Adipose tissue (tissue), 3 donors: ENCODE data around the gene PPP2R2B. TPM values are rescaled to one million over a fixed set of nuclear protein-coding genes. Genes with fewer than 3 reads are reported as not detected.

Experiments used
- H3K27ac ChIP-seq: one replicate; pipeline ENCODE4 v1.5.1; 2013; ENCODE audit warnings: low read depth, low read length
- WGBS, 3 donors: extraction: QIAGEN DNeasy Blood & Tissue Kit; methylation state at CpG; one replicate each; pipeline ENCODE4 v1.1.7; 2013; 5-methylcytosine and 5-hydroxymethylcytosine counted together
- polyA plus RNA-seq, 3 donors: library from polyadenylated mRNA; stranded (reverse); fragments of 200-250 nt; gene quantifications; one replicate each; pipeline ENCODE4 v1.2.3, GENCODE V29; 2013
- donor health status: healthy with polysubstance abuse.
- donor health status: Bipolar disorder and iron deficiency.
- donor health status: healthy.

Gene PPP2R2B
- polyA plus RNA-seq, 3 donors, result 0.28 to 0.34 (median 0.31) TPM

GRCh38 chr5:146799231-146799630 is 79.3 kb downstream of the PPP2R2B start:
- 50 to 82% (median 72%) methylated on average over 1 of the region's 1 CpG for WGBS, 3 donors
- H3K27ac ChIP-seq, result no peak overlapping the region

GRCh38 chr5:146797658-146798057 is 80.9 kb downstream of the PPP2R2B start:
- WGBS, 3 donors, result 62 to 78% (median 76%) methylated on average over 5 of the region's 5 CpGs
- H3K27ac ChIP-seq, result no peak overlapping the region

GRCh38 chr5:146796911-146797310 is 81.6 kb downstream of the PPP2R2B start:
- 37 to 57% (median 55%) methylated on average over 1 of the region's 1 CpG for WGBS, 3 donors
- no peak overlapping the region for H3K27ac ChIP-seq

GRCh38 chr5:146796144-146796543 is 82.4 kb downstream of the PPP2R2B start:
- 82 to 86% (median 84%) methylated on average over 4 of the region's 4 CpGs for WGBS, 3 donors
- no peak overlapping the region for H3K27ac ChIP-seq

- 43 to 81% (median 45%) methylated on average over 1 of the region's 1 CpG for WGBS, 3 donors
- H3K27ac ChIP-seq, result no peak overlapping the region
Measured at GRCh38 chr5:146794326-146795029, 84.1 kb downstream of the PPP2R2B start.

DNA sequence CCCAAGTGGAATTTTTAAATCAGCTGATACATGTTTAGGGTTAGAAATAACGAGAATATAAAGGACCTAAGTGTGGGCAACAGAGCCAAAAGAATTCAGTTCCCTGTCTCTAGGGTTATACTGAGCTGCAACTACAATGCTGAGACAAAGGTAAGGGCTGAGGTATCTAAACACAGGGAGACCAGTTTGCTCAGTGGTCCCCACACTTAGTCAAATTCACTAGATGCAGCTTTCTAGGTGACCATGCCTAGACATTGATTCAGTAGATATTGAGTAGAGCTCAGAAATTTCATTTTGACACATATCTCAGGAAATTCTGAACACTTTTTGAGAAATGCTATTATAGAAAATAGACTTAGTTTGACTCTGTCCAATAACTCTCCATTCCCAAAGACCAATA is 84.8 kb downstream of the PPP2R2B start:
- 72 to 83% (median 72%) methylated on average over 1 of the region's 1 CpG for WGBS, 3 donors

DNA sequence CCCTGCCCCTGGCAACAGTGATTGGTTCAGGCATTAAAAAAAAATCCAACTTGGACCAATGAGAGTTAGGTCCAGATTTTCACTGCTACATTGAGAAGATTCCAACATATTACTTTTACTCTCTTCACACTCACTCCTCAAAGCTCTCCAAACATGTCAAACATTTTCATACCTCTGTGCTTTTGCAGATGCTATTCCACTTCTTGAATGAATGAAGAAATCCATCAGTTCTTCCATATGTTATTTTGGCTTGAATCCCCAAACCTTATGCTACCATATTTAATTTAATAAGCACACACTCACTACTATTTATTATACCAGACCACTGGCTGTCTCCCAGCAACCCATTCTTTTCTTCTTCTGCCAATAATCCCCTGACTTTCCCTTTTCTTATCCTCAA is 87.1 kb downstream of the PPP2R2B start:
- H3K27ac ChIP-seq, result no peak overlapping the region

More for the DNA sequence above, 84.8 kb downstream of the PPP2R2B start:
- no peak overlapping the region for H3K27ac ChIP-seq

DNA sequence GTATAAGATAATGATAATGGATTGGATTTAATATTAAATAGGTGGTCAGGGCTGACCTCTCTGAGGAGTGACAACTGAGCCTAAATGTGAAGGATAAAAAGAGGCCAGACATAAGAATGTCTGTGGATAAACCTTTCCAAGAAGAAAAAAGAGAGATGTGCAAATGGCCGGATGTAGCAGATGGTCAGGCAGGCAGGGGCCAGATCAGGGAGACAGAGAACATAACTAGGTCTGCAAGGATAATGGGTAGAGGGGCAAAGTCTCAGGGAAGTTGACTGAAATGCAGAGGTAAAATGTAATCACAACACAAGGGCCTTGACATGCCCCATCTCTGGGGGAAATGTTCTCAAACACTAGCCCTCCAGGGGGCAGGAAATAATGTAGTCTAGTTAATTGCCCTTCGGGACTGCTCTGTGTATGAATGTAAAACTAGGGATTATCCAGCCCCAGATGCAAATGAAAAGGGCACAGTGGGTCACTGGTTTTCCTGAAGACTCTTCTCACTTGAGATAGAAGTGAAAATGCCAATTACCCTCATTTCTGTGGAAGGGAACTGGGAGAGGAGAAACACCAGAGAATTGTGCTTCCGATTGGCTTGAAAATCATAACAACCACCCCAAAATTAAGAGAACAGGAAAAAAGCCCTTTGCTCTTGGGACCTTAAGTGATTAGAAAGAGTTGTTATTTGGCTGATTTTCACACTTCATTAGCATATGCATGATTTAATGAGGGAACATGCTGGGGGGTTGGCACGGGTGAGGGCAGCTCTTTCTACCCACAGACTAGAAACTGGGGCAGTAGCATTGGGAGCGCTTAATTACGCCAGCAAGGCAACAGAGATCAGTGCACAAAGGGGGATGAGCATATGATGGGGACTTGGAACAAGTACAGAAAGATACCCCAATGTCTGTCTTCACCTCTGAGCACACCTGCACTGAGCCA is 88.6 kb downstream of the PPP2R2B start:
- 76 to 86% (median 84%) methylated on average over 6 of the region's 6 CpGs for WGBS, 3 donors
- H3K27ac ChIP-seq, result no peak overlapping the region

DNA sequence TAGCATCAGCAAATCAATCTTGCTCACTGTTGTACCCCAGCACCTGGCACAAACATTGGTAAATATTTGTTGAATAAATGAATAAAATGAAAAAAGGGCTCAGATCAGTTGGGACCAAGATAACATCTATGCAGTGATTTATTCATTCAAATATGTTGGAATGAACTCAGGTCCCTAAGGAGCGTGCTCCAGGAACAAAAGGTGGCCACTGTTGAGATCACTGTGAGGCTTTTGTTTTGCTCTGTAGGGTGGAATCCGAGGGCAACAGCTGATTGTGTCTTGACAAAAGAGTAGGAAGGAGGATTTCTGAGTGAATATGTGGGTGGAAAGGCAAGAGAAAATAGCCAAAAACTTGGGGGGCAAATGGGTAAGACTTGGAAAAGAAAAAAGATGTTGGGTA is 89.7 kb downstream of the PPP2R2B start:
- H3K27ac ChIP-seq, result no peak overlapping the region
- WGBS, 3 donors, result 36 to 65% (median 48%) methylated on average over 2 of the region's 2 CpGs

DNA sequence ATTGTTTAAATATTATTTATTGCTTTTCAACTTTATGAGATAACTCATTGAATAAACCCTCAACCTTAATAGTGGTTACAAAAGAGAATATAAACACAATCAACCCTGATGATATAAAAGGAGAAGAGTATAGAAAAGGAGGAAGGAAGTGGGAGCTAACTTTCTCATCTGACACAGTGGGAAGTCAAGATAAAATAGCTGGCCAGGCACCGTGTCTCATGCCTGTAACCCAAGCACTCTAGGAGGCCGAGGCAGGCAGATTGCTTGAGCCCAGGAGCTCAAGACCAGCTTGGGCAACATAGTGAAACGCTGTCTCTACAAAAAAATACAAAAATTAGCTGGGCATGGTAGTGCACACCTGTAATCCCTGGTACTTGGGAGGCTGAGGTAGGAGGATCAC is 93.5 kb downstream of the PPP2R2B start:
- WGBS, 3 donors, result 43 to 52% (median 47%) methylated on average over 3 of the region's 3 CpGs
- H3K27ac ChIP-seq, result no peak overlapping the region

GRCh38 chr5:146781157-146781556 is 97.4 kb downstream of the PPP2R2B start:
- WGBS, 3 donors, result 65 to 90% (median 86%) methylated on average over 2 of the region's 2 CpGs
- H3K27ac ChIP-seq, result no peak overlapping the region

DNA sequence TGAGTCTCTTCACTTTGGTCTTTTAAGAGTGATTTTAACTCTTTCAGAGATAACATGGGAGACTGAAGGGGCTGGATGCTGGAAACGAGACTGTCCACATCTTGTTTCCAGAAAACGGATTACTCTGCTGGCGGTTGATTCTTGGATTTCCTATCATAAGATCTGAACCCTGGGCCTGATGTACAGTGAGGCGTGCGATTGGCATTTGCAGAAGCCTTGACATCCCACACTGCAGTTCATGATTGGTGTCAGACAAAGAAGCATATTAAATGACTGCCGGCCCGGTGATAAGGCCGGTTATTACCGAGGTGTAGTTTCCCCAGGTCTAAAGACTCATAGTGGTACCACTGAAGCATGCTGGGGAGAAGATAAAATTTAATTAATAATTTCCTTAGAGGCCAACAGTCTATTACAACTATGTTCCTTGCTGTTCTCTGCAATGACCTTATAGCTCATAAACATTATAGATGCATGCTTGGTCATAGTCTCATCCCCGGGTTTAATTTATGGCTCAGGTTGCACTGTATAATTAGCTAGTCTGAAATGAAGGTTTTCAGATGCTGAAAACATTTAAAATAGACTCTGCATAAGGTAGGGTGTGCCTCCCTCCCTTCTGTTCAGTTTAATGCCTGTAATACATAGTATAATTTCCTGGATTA is 99.2 kb downstream of the PPP2R2B start:
- WGBS, 3 donors, result 89 to 92% (median 90%) methylated on average over 10 of the region's 10 CpGs
- H3K27ac ChIP-seq, result no peak overlapping the region

- H3K27ac ChIP-seq, result no peak overlapping the region
- 49 to 73% (median 64%) methylated on average over 3 of the region's 3 CpGs for WGBS, 3 donors
Measured at GRCh38 chr5:146778795-146779194, 99.8 kb downstream of the PPP2R2B start.

DNA sequence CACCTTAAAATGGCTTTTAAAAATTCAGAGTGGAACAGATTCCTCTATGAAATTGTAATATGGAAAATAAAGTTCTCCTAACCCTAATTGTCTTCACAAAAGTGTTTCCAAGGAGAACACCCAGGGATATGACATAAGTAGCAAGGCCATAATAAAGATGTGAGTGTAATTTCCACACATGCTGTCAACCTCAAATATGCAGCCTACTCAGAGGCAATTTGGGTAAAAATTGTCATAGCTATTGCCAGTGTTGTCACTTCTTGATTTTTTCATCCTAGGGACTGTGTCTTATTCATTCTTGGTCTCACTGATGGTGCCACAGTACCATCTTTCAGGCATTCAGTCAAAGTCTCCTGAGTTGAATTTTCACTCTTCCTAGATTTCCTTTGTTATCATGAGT is 100.3 kb downstream of the PPP2R2B start:
- no peak overlapping the region for H3K27ac ChIP-seq

DNA sequence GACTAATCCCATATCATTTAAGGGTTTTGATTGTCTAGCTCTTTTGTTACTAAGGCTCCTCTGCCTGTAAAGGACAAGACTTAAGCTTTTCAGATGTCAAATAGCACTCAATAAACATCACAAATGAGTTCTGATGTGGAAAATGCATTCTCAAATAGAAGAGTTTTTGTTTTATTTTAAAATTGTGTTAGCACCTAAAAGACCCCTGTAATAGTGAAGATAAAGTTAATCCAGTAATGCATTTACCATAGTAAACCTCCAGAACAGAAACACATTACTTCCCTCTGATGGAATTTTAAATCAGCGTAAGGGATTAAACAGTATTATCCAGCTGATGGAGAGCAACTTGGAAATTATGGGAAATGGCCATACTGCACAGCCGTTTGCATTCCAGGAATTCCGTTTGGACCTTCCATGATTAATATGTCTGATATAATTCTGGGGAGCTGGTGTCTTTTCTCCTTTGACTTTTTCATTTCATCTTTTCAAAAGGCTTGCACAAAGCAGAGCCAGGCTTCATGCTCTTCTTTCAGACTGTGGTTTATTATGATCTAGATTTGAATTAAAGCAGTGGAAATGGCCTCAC is 105.6 kb downstream of the PPP2R2B start:
- 40 to 65% (median 65%) methylated on average over 3 of the region's 3 CpGs for WGBS, 3 donors
- H3K27ac ChIP-seq, result no peak overlapping the region

DNA sequence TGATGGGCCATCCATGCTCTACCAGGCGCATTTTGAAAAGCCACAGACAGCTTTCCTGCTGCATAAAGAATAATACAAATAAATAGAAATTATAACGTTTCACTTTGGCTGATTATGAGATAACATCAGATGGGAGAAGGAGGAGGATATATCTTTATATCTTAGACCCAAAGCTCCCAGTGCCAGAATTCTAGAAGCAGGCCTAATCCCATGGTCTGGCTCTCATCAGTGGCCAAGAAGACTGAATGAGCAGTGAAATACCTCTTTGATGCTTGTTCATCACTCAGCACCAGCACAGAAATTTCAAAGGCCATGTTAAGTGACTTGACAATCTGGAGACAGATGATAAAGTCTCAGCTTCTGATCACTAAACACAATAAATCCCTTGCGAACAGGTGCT is 107.6 kb downstream of the PPP2R2B start:
- H3K27ac ChIP-seq, result no peak overlapping the region
- WGBS, 3 donors, result 73 to 81% (median 78%) methylated on average over 3 of the region's 3 CpGs

DNA sequence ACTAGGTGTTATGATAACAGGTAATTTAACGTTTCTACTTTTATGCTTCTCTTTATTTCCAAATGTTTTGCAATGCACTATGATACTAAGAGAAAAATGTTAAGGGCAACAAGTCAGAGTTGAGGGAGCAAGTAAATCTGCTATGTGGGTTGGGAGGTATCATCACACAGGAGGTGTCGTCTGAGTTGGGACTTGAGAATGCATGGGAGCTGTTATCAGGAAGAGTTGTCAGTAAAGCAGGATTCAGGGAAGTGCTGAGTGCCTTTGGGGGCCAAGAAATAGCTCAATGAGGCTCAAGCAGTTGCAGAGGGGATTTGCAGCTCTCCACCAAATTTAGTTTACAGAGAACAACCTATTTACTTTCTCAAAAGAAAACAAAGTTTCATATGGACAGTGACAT is 108.0 kb downstream of the PPP2R2B start:
- 58 to 78% (median 72%) methylated on average over 2 of the region's 2 CpGs for WGBS, 3 donors
- H3K27ac ChIP-seq, result no peak overlapping the region

DNA sequence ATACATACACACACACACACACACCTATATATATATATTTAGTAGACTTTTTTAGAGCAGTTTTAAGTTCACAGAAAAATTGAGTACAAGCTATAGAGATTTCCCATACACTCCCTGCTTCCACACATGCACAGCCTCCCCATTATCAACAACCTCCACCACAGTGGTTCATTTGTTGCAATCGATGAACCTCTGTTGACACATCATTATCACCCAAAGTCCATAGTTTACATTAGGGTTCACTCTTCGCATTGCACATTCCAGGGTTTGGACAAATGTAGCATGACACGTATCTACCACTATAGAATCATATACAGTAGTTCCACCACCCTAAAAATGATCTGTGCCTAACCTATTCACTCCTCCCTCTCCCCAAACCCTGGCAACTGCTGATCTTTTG is 111.0 kb downstream of the PPP2R2B start:
- 61 to 87% (median 84%) methylated on average over 3 of the region's 3 CpGs for WGBS, 3 donors
- no peak overlapping the region for H3K27ac ChIP-seq

DNA sequence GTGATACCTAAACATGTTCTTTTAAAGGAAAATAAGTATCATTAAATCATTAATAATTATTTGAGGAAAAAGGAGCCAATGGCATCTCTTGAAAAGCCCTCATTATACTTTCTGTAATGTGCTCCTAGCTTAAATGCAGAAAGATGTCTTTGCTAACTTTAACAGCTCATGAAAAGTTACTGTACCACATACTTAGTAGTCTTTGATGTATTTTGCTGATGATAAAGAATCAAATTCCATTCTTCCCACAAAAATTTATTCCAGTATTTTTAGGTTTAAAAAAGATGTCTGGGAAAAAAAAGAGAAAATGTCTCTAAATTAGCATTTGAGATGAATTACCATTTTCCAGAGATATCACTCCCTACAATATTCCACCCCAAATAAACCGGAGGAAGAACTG is 112.5 kb downstream of the PPP2R2B start:
- WGBS, 3 donors, result 62 to 85% (median 84%) methylated on average over 1 of the region's 1 CpG

More for the DNA sequence above, 112.5 kb downstream of the PPP2R2B start:
- no peak overlapping the region for H3K27ac ChIP-seq
